ENCODE data around the gene NOL4L. TPM values are rescaled to one million over a fixed set of nuclear protein-coding genes. Genes with fewer than 3 reads are reported as not detected.

Gene NOL4L
- total and polyA plus RNA-seq, 2 donors (not counting 3 experiments of a cell fraction or from before 2014, with no cell fraction given), result 55.2 to 79.6 TPM

GRCh38 chr20:32614772-32615171, 29.6 kb upstream of the NOL4L start:
- H3K27me3 ChIP-seq (ENCODE audit: control insufficient read depth in 2 of 2, insufficient read depth in 2 of 2, low read length in 2 of 2), result no peaks in the 10 kb centered on the region
- no TSS peak for BruUV-seq (replicated peaks)
- TF ChIP-seq FOS (IDR thresholded peaks at IDR 0.05; ENCODE audit: borderline replicate concordance, insufficient read depth, low read length) (no peak), CTCF (IDR thresholded peaks at IDR 0.05; ENCODE audit: extremely low read depth in 1 of 2, insufficient read depth in 1 of 2, low read depth in 1 of 2, low read length in 2 of 2) (no peak), EZH2 (IDR thresholded peaks at IDR 0.05; ENCODE audit: borderline replicate concordance, low read depth, low read length, severe bottlenecking) (no peak), JUN (IDR thresholded peaks at IDR 0.05; ENCODE audit: borderline replicate concordance, insufficient read depth, insufficient read length, low read depth) (no peak), POLR2AphosphoS5 (IDR thresholded peaks at IDR 0.05; ENCODE audit: insufficient read depth, low read depth, low read length) (no peak), GATA2 (IDR thresholded peaks at IDR 0.05; ENCODE audit: insufficient read depth, insufficient read length, low read depth, low read length) (no peak), MYC (IDR thresholded peaks at IDR 0.05; ENCODE audit: low read depth, low read length) (no peak), POLR2A (IDR thresholded peaks at IDR 0.05; ENCODE audit: low read depth, low read length) (no peak)
- TF ChIP-seq, protein P1, sequence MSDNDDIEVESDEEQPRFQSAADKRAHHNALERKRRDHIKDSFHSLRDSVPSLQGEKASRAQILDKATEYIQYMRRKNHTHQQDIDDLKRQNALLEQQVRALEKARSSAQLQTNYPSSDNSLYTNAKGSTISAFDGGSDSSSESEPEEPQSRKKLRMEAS (IDR thresholded peaks at IDR 0.05; ENCODE audit: insufficient read depth, insufficient read length), result no peak

More at GRCh38 chr20:32614772-32615171, 29.6 kb upstream of the NOL4L start:
- Histone ChIP-seq H3K9me1 (replicated peaks; ENCODE audit: control insufficient read depth, extremely low read depth, insufficient read depth, low read length) (no peaks in the 10 kb centered on the region), H3K9me3 (replicated peaks; ENCODE audit: control insufficient read depth, insufficient read depth, low read length) (no peaks in the 10 kb centered on the region), H4K20me1 (replicated peaks; ENCODE audit: control insufficient read depth, extremely low read depth, insufficient read depth, low read length) (no peaks in the 10 kb centered on the region), H3K9ac (replicated peaks; ENCODE audit: extremely low read depth, insufficient read depth, low read length) (no peak overlapping the region), H3K4me1 (ENCODE audit: control insufficient read depth, extremely low read depth, insufficient read depth, low read length) (no peaks in the 10 kb centered on the region), H2AFZ (ENCODE audit: low read depth, low read length) (no peak overlapping the region), H3K79me2 (ENCODE audit: control insufficient read depth, insufficient read depth, low read length) (no peaks in the 10 kb centered on the region), H3K27ac (ENCODE audit: insufficient read depth, low read depth, low read length) (no peak overlapping the region), H3K4me3 (replicated peaks in 1 of 3; ENCODE audit: insufficient read depth in 1 of 3, low read depth in 1 of 3, low read length in 3 of 3) (no peak overlapping the region), H3K4me2 (ENCODE audit: insufficient read depth, low read length) (no peak overlapping the region), H3K36me3 (ENCODE audit: control insufficient read depth in 2 of 2, extremely low read depth in 1 of 2, insufficient read depth in 2 of 2, low read length in 2 of 2) (no peaks in the 10 kb centered on the region)
- FAIRE-seq (no peak), DNase-seq (ENCODE audit: low read depth, low spot score) (no peak)
- CTCF ChIA-PET, result interaction anchor here (0.6 to 0.9 kb wide), 2 partner anchors 27 to 68 kb away, joined by 3 read pairs; no protein-coding TSS in a partner anchor
- dilution Hi-C loops (cut with MboI; ENCODE audit: extremely low pct_ligation_motif_present, low sequenced_read_pairs) (no loop called here), intact Hi-C loops (cut with micrococcal nuclease) (no loop called here)
- POLR2A ChIA-PET, result no interaction called here

Measured in endothelial cell of umbilical vein (primary cell).